K562 (cell line): ENCODE results near the gene GPR21. TPM values are rescaled to one million over a fixed set of nuclear protein-coding genes. Genes with fewer than 3 reads are reported as not detected.

Source experiments
- ATAC-seq: fragments of 200-7000 bp; cut with Tn5 transposase; 3 replicates; pipeline ENCODE4 v1.9.1; 2020; ENCODE audit warnings: moderate library complexity
- BruUV-seq: library from RNA; stranded (reverse); fragments of 400-500 nt; replicated peaks from 2 replicates; lab custom pipeline; 2021; lab: Mats Ljungman, UMichigan
- CTCF ChIA-PET: fragments of 300-600 bp; formaldehyde crosslinking; extraction: SDS; loops from one replicate; lab custom pipeline; 2021; ENCODE audit warnings: low intra/inter-chr PET ratio; lab: Yijun Ruan, JAX
- POLR2A ChIA-PET: fragments of 300-600, 350-650 bp; sonication (Branson Sonifier 250); formaldehyde crosslinking; extraction: SDS; loops from one replicate; lab custom pipeline; 2021; ENCODE audit warnings: antibody characterized with exemption, inconsistent platforms; lab: Yijun Ruan, JAX
- DNase-seq, 4 experiments: peaks; one replicate each; pipeline versions ENCODE4 v3.0.0 to v3.0.0-alpha.2; 2011 to 2018; ENCODE audit warnings: low spot score in 3 of 4, mixed read lengths in 3 of 4; ENCODE audit errors: extremely low read depth in 1 of 4
- FAIRE-seq: peaks from 2 replicates; lab custom pipeline; 2011; peaks lifted over from hg19 to GRCh38; lab: Jason Lieb, UNC
- H2AFZ ChIP-seq: 2 replicates; pipeline ENCODE4 v1.6.0; 2011; ENCODE audit warnings: low read depth, low read length, control low read depth, inconsistent platforms
- H3K27ac ChIP-seq: fragments of 200-600 bp; 3 replicates; pipeline ENCODE4 v1.8.0; 2011; ENCODE audit warnings: low read depth, mild to moderate bottlenecking, control low read depth, inconsistent platforms, low read length, moderate library complexity, mixed read lengths; ENCODE audit errors: extremely low read depth
- H3K27me3 ChIP-seq, 2 experiments: fragments of 300-600 bp in 1 of 2; 2 replicates in 1 of 2; 3 replicates in 1 of 2; pipeline versions ENCODE4 v1.6.0 to v1.8.0; 2011; ENCODE audit warnings: inconsistent platforms in 2 of 2, low read length in 2 of 2, mild to moderate bottlenecking in 1 of 2, mixed read lengths in 1 of 2, moderate library complexity in 1 of 2; ENCODE audit not compliant: control insufficient read depth in 2 of 2, insufficient read depth in 2 of 2
- H3K36me3 ChIP-seq: fragments of 300-600 bp; 3 replicates; pipeline ENCODE4 v1.8.0; 2011; ENCODE audit warnings: mild to moderate bottlenecking, low read length, inconsistent platforms; ENCODE audit not compliant: control insufficient read depth, insufficient read depth
- H3K4me1 ChIP-seq, 2 experiments: fragments of 200-600 bp in 1 of 2; replicated peaks in 1 of 2; 2 replicates in 1 of 2; 3 replicates in 1 of 2; pipeline versions ENCODE4 v1.5.1 to v1.8.0; 2011; ENCODE audit warnings: inconsistent platforms in 2 of 2, low read length in 2 of 2, mild to moderate bottlenecking in 1 of 2, mixed read lengths in 1 of 2, moderate library complexity in 1 of 2; ENCODE audit not compliant: control insufficient read depth in 2 of 2, insufficient read depth in 2 of 2
- H3K4me2 ChIP-seq: 2 replicates; pipeline ENCODE4 v1.6.1; 2011; ENCODE audit warnings: low read length, control low read depth, inconsistent platforms, mixed read lengths; ENCODE audit not compliant: insufficient read depth
- H3K4me3 ChIP-seq: fragments of 200-600 bp; sonication (generic), shearing (Covaris generic); 2 replicates; pipeline ENCODE4 v1.5.1; 2016; ENCODE audit warnings: control low read depth, inconsistent platforms
- H3K79me2 ChIP-seq: fragments of 200-600 bp; 3 replicates; pipeline ENCODE4 v1.8.0; 2011; ENCODE audit warnings: low read length, inconsistent platforms; ENCODE audit not compliant: control insufficient read depth, insufficient read depth
- H3K9ac ChIP-seq, 2 experiments: 2 replicates each; pipeline versions ENCODE4 v1.6.0 to v1.6.1; 2011; ENCODE audit warnings: low read depth in 2 of 2, low read length in 2 of 2, control low read depth in 1 of 2, inconsistent platforms in 1 of 2, mild to moderate bottlenecking in 1 of 2, mixed read lengths in 1 of 2; ENCODE audit not compliant: insufficient read depth in 1 of 2
- H3K9me1 ChIP-seq: one replicate; pipeline ENCODE4 v1.6.0; 2011; ENCODE audit warnings: inconsistent platforms, mild to moderate bottlenecking, low read length, moderate library complexity; ENCODE audit not compliant: control insufficient read depth, insufficient read depth
- H3K9me3 ChIP-seq: replicated peaks from 2 replicates; pipeline ENCODE4 v1.5.1; 2011; ENCODE audit warnings: low read depth, low read length, inconsistent platforms; ENCODE audit not compliant: control insufficient read depth, insufficient read depth
- H4K20me1 ChIP-seq: replicated peaks from 2 replicates; pipeline ENCODE4 v1.6.1; 2011; ENCODE audit warnings: low read length, inconsistent platforms, mixed read lengths; ENCODE audit not compliant: control insufficient read depth, insufficient read depth
- ARNT ChIP-seq, 2 experiments: fragments of 450-650 bp; IDR thresholded peaks; 2 replicates each; pipeline ENCODE4 v1.6.1; 2016; ENCODE audit warnings: mild to moderate bottlenecking in 1 of 2
- JUN ChIP-seq, 2 experiments: sonication (generic) in 1 of 2; formaldehyde crosslinking in 1 of 2; IDR thresholded peaks; 2 replicates each; pipeline versions ENCODE4 v1.6.1 to v1.8.0; 2012 to 2022; ENCODE audit warnings: borderline replicate concordance in 2 of 2, mild to moderate bottlenecking in 2 of 2, improper control_type of control experiment in 1 of 2, low read depth in 1 of 2, low read length in 1 of 2, missing genetic modification reagents in 1 of 2
- SAP30 ChIP-seq: fragments of 200-600 bp; sonication (generic); IDR thresholded peaks from 2 replicates; pipeline ENCODE4 v1.6.1; 2012; ENCODE audit warnings: borderline replicate concordance, low read depth, mild to moderate bottlenecking, moderate library complexity, low read length, control low read depth, inconsistent platforms; ENCODE audit not compliant: insufficient read depth, poor library complexity, severe bottlenecking
- ZNF143 ChIP-seq: sonication (generic); formaldehyde crosslinking; IDR thresholded peaks from 2 replicates; pipeline ENCODE4 v1.9.0; 2022; ENCODE audit warnings: mild to moderate bottlenecking, missing genetic modification reagents
- ZNF408 ChIP-seq: fragments of 250-450 bp; sonication (Bioruptor Pico); IDR thresholded peaks from 2 replicates; pipeline ENCODE4 v1.4.0; 2020; ENCODE audit warnings: low read depth, mild to moderate bottlenecking, moderate library complexity
- ZNF589 ChIP-seq: fragments of 200-800 bp; sonication (Bioruptor generic); IDR thresholded peaks from 2 replicates; pipeline ENCODE4 v1.6.1; 2016; ENCODE audit warnings: low read depth, missing genetic modification characterization, missing compliant biosample characterization
- WGBS: fragments of 100-300 bp; shearing (Covaris generic); methylation state at CpG from one replicate; pipeline ENCODE4 v1.1.6; 2016; ENCODE audit warnings: low coverage, mixed read lengths; ENCODE audit not compliant: insufficient coverage; ENCODE audit errors: missing lambda C conversion rate; 5-methylcytosine and 5-hydroxymethylcytosine counted together
- in situ Hi-C: fragments of 300-500 bp; cut with MboI; formaldehyde crosslinking; loops from 4 replicates; pipeline ENCODE4 v1.15.0; 2018; ENCODE audit warnings: inconsistent platforms, mixed read lengths
- intact Hi-C: fragments of 100-400 bp; cut with micrococcal nuclease; formaldehyde crosslinking; loops from 2 replicates; pipeline ENCODE4 v1.14.2; 2022
- polyA plus RNA-seq, 8 experiments: library from polyadenylated mRNA; depleted of rRNA in 4 of 8; stranded (reverse) in 5 of 8; unstranded in 3 of 8; fragments of >200 nt; fragmentation: Nextera tagmentation in 2 of 8; fragmentation: Illumina TruSeq in 1 of 8; extraction: Ambion mirVana in 2 of 8; extraction: Trizol in 1 of 8; gene quantifications; 2 replicates each; pipeline versions ENCODE4 v1.2.1 to v1.2.3, GENCODE V29; 2011 to 2014; ENCODE audit warnings: inconsistent platforms in 1 of 8, missing spikeins in 1 of 8
- total RNA-seq, 7 experiments: library from RNA; depleted of rRNA in 6 of 7; stranded (reverse); fragments of >200 nt in 6 of 7; fragmentation: Illumina TruSeq in 2 of 7; extraction: Trizol in 2 of 7; gene quantifications; 2 replicates each; pipeline versions ENCODE4 v1.2.1 to v1.2.3, GENCODE V29; 2011 to 2021; ENCODE audit warnings: low replicate concordance in 1 of 7

GPR21 gene
- total and polyA plus RNA-seq, 9 of the 15 experiments (the other 6 are each of a cell fraction or from before 2014, with no cell fraction given) = 0.16 to 0.83 (median 0.36) TPM; not detected in 6

DNA sequence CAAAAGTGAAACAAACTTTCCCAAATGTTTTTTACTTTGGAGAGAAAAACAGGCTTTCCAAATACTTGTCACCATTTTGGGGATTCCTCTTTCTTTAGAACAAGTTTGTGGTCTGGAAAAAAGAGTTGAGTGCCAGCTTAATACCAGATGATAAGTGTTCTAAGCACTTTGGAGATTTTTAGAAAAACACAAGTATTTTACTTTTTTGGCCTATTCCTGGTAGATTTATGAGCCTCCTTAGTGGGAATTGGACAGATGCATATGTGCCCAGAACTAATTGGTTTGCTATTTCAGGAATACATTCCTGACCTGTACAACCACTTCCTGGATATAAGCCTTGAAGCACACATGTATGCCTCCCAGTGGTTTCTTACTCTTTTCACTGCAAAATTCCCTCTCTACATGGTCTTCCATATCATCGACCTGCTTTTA is 40.5 kb downstream of the GPR21 start:
- H3K27me3 ChIP-seq = no peaks in the 10 kb centered on the region
- no peaks in the 10 kb centered on the region for H3K9me1 ChIP-seq
- ATAC-seq (no peak), DNase-seq (no peak), FAIRE-seq (no peak)
- no peak overlapping the region for H3K27ac ChIP-seq
- TF ChIP-seq ZNF408 (CRISPR knock-in tag) (no peak), ARNT (IDR thresholded peaks at IDR 0.05) (no peak), SAP30 (no peak), ZNF589 (CRISPR knock-in tag) (no peak), ZNF143 (CRISPR knock-in tag) (no peak), JUN (IDR thresholded peaks at IDR 0.05; ENCODE audit: borderline replicate concordance, low read depth, low read length) (no peak), JUN (CRISPR knock-in tag; IDR thresholded peaks at IDR 0.05; ENCODE audit: borderline replicate concordance) (no peak)
- H3K4me1 ChIP-seq = no peaks in the 10 kb centered on the region
- in situ Hi-C loops (no loop called here), intact Hi-C loops (no loop called here)
- H3K9me3 ChIP-seq = no peaks in the 10 kb centered on the region
- H3K79me2 ChIP-seq = no peaks in the 10 kb centered on the region
- H3K4me2 ChIP-seq = no peak overlapping the region
- ChIA-PET CTCF (no interaction called here), POLR2A (interaction anchor here (0.8 kb wide), 1 partner anchor 14 kb away, joined by 3 read pairs; no protein-coding TSS in a partner anchor)
- H2AFZ ChIP-seq = no peak overlapping the region
- WGBS = 65% methylated on average over 1 of the region's 1 CpG
- no peak overlapping the region for H3K4me3 ChIP-seq
- H3K36me3 ChIP-seq = peaks cover 25% of the 10 kb centered on the region
- no peaks in the 10 kb centered on the region for H4K20me1 ChIP-seq
- no TSS peak for BruUV-seq
- H3K9ac ChIP-seq = no peak overlapping the region
